ENCODE results near the gene DRC1. TPM values are rescaled to one million over a fixed set of nuclear protein-coding genes. Genes with fewer than 3 reads are reported as not detected.

DRC1 gene
- total RNA-seq, 1 experiment from 2014 or later, result not detected

GRCh38 chr2:26464390-26465265, 62.9 kb downstream of the DRC1 start:
- Histone ChIP-seq H3K79me2 (ENCODE audit: insufficient read depth, low read length) (no peaks in the 10 kb centered on the region), H4K8ac (replicated peaks; ENCODE audit: insufficient read length, low read depth, low read length) (no peak overlapping the region), H3K14ac (ENCODE audit: insufficient read depth, low read length) (no peak overlapping the region; the same call in 1 of the 2 replicates), H3K27me3 (ENCODE audit: insufficient read depth, low read length) (no peaks in the 10 kb centered on the region), H2BK120ac (ENCODE audit: low read depth, low read length, poor library complexity, severe bottlenecking) (no peak overlapping the region), H3T11ph (ENCODE audit: low read length) (no peak overlapping the region), H3K27ac (ENCODE audit: insufficient read length, low read depth, low read length) (no peak overlapping the region), H3K23ac (ENCODE audit: insufficient read length, low read depth, low read length) (no peak overlapping the region), H3K18ac (ENCODE audit: insufficient read length, low read depth, low read length) (no peak overlapping the region), H2BK12ac (ENCODE audit: insufficient read length, low read depth, low read length) (no peak overlapping the region), H2BK5ac (ENCODE audit: insufficient read length, low read length) (no peak overlapping the region), H2AFZ (ENCODE audit: low read length) (no peak overlapping the region), H3K4ac (ENCODE audit: low read depth, low read length) (no peak overlapping the region), H3K9me3 (ENCODE audit: control insufficient read depth, low read depth, low read length) (no peaks in the 10 kb centered on the region), H3K23me2 (ENCODE audit: insufficient read length, low read depth, low read length, poor library complexity, severe bottlenecking) (no peaks in the 10 kb centered on the region), H4K91ac (ENCODE audit: insufficient read length, low read depth, low read length) (peak overlapping the region; percentile 48), H3K9ac (ENCODE audit: extremely low read depth, insufficient read length, low read length) (no peak overlapping the region), H2AK5ac (ENCODE audit: insufficient read length, low read length) (no peak overlapping the region), H3K56ac (ENCODE audit: insufficient read length, low read depth, low read length) (no peak overlapping the region), H3K4me2 (ENCODE audit: insufficient read depth, insufficient read length, low read length) (no peak overlapping the region), H2BK20ac (ENCODE audit: low read depth, low read length, poor library complexity, severe bottlenecking) (no peak overlapping the region), H4K20me1 (ENCODE audit: control insufficient read depth, insufficient read depth, insufficient read length) (no peaks in the 10 kb centered on the region), H2BK15ac (ENCODE audit: low read depth, low read length) (no peak overlapping the region), H3K79me1 (ENCODE audit: insufficient read depth, low read depth, low read length, poor library complexity, severe bottlenecking) (no peaks in the 10 kb centered on the region), H3K4me1 (ENCODE audit: insufficient read depth, low read length) (no peaks in the 10 kb centered on the region), H4K5ac (ENCODE audit: insufficient read length, low read depth, low read length) (no peak overlapping the region)
- no peak overlapping the region for H3K4me3 Mint-ChIP-seq
- no CpG with 5 or more reads among the region's 14 CpGs for WGBS (ENCODE audit: extremely low coverage, insufficient read length, low lambda C conversion rate)
- H3K36me3 Mint-ChIP-seq (ENCODE audit: insufficient read depth in 1 of 3, low read depth in 3 of 3), result no peaks in the 10 kb centered on the region
- peaks cover 0 to 7% of the 10 kb centered on the region in 2 experiments; a peak in 2 of 5 replicates for H3K9me3 Mint-ChIP-seq
- no peak for DNase-seq
- no peak for TF ChIP-seq CTCF (conservative IDR thresholded peaks at IDR 0.05)
- H3K27ac Mint-ChIP-seq, result peak overlapping the region in 2 of 3 experiments; percentile 67 to 82; a peak in 3 of 7 replicates
- H3K27me3 Mint-ChIP-seq (ENCODE audit: low read depth), result no peaks in the 10 kb centered on the region; the same call in 1 of the 2 replicates
- peaks cover 46 to 58% of the 10 kb centered on the region in 2 experiments for H3K4me1 Mint-ChIP-seq
